ENCODE data around the gene PXN. TPM values are rescaled to one million over a fixed set of nuclear protein-coding genes. Genes with fewer than 3 reads are reported as not detected.

Gene PXN
- polyA plus RNA-seq, 1 donor from 2014 or later, result 5.9 TPM

DNA sequence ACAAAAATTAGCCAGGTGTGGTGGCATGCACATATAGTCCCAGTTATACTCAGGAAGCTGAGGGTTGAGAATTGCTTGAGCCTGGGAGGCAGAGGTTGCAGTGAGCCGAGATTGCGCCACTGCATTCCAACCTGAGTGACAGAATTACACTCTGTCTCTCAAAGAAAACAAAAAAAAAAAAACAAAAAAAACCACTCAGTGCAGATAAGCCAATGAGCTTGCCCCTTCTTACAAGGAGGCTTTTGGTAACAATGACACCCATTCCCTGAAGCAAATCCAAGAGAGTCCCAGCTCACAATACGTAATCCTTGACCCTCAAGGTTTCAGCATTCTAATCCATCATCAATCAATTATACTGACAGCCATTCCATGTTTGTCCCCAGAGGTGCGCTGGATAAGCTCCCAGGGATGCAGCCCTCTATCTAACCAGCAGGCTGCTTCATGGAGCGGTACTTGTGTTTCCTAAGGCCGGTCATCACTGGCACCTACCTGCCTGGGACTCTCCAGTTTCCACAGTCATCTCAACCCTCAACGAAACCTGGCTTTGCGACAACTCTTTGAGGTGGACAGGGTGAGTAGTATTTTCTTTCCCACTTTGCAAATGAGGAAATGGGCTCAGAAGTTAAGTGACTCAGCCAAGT is 83.4 kb downstream of the PXN start:
- Histone ChIP-seq H3K36me3 (ENCODE audit: insufficient read depth, low read length) (no peaks in the 10 kb centered on the region), H2AFZ (ENCODE audit: low read depth, low read length) (no peak overlapping the region), H3K9ac (ENCODE audit: low read length) (no peak overlapping the region), H3K4me2 (ENCODE audit: low read length) (no peak overlapping the region), H3K4me3 (ENCODE audit: low read length) (no peak overlapping the region), H3K27ac (ENCODE audit: low read length) (no peak overlapping the region), H3K9me2 (ENCODE audit: insufficient read depth, low read length) (no peaks in the 10 kb centered on the region), H3K27me3 (ENCODE audit: insufficient read depth, low read depth, low read length) (no peaks in the 10 kb centered on the region), H3K9me3 (ENCODE audit: low read length) (no peaks in the 10 kb centered on the region), H4K20me1 (ENCODE audit: insufficient read depth) (no peaks in the 10 kb centered on the region), H3K79me2 (replicated peaks; ENCODE audit: insufficient read depth, low read length) (no peaks in the 10 kb centered on the region), H3F3A (ENCODE audit: insufficient read depth, low read length, poor library complexity, severe bottlenecking) (no peaks in the 10 kb centered on the region)
- TF ChIP-seq RAD21 (conservative IDR thresholded peaks at IDR 0.05) (no peak), EP300 (conservative IDR thresholded peaks at IDR 0.05; ENCODE audit: poor library complexity, severe bottlenecking) (no peak)

- no peaks in the 10 kb centered on the region for H3K36me3 ChIP-seq (ENCODE audit: insufficient read depth, low read length)
- no peaks in the 10 kb centered on the region for H3K9me3 ChIP-seq (ENCODE audit: low read length)
- TF ChIP-seq TAF1 (IDR thresholded peaks at IDR 0.05; ENCODE audit: low read depth) (no peak), MXI1 (conservative IDR thresholded peaks at IDR 0.05; ENCODE audit: poor library complexity, severe bottlenecking) (no peak), RAD21 (conservative IDR thresholded peaks at IDR 0.05) (no peak), CTCF (IDR thresholded peaks at IDR 0.05; ENCODE audit: poor library complexity, severe bottlenecking) (no peak), SMC3 (conservative IDR thresholded peaks at IDR 0.05; ENCODE audit: poor library complexity) (no peak)
- TF ChIP-seq, protein P1, sequence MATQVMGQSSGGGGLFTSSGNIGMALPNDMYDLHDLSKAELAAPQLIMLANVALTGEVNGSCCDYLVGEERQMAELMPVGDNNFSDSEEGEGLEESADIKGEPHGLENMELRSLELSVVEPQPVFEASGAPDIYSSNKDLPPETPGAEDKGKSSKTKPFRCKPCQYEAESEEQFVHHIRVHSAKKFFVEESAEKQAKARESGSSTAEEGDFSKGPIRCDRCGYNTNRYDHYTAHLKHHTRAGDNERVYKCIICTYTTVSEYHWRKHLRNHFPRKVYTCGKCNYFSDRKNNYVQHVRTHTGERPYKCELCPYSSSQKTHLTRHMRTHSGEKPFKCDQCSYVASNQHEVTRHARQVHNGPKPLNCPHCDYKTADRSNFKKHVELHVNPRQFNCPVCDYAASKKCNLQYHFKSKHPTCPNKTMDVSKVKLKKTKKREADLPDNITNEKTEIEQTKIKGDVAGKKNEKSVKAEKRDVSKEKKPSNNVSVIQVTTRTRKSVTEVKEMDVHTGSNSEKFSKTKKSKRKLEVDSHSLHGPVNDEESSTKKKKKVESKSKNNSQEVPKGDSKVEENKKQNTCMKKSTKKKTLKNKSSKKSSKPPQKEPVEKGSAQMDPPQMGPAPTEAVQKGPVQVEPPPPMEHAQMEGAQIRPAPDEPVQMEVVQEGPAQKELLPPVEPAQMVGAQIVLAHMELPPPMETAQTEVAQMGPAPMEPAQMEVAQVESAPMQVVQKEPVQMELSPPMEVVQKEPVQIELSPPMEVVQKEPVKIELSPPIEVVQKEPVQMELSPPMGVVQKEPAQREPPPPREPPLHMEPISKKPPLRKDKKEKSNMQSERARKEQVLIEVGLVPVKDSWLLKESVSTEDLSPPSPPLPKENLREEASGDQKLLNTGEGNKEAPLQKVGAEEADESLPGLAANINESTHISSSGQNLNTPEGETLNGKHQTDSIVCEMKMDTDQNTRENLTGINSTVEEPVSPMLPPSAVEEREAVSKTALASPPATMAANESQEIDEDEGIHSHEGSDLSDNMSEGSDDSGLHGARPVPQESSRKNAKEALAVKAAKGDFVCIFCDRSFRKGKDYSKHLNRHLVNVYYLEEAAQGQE (IDR thresholded peaks at IDR 0.05; ENCODE audit: borderline replicate concordance), result no peak
- no peak overlapping the region for H3K9ac ChIP-seq (ENCODE audit: low read length)
- no peak overlapping the region for H3K4me2 ChIP-seq (ENCODE audit: low read length)
- H4K20me1 ChIP-seq (ENCODE audit: insufficient read depth), result no peaks in the 10 kb centered on the region
- no peaks in the 10 kb centered on the region for H3K79me2 ChIP-seq (replicated peaks; ENCODE audit: insufficient read depth, low read length)
- no peak overlapping the region for H2AFZ ChIP-seq (ENCODE audit: low read depth, low read length)
- H3K9me2 ChIP-seq (ENCODE audit: insufficient read depth, low read length), result no peaks in the 10 kb centered on the region
- no peak overlapping the region for H3K4me3 ChIP-seq (ENCODE audit: low read length)
- no peaks in the 10 kb centered on the region for H3K27me3 ChIP-seq (ENCODE audit: insufficient read depth, low read depth, low read length)
- H3K27ac ChIP-seq (ENCODE audit: low read length), result no peak overlapping the region
- H3F3A ChIP-seq (ENCODE audit: insufficient read depth, low read length, poor library complexity, severe bottlenecking), result no peaks in the 10 kb centered on the region
Observed at GRCh38 chr12:120180975-120181374, 84.6 kb downstream of the PXN start.

GRCh38 chr12:120175537-120175936 is 90.0 kb downstream of the PXN start:
- no peaks in the 10 kb centered on the region for H3K36me3 ChIP-seq (ENCODE audit: insufficient read depth, low read length)
- TF ChIP-seq EZH2 (IDR thresholded peaks at IDR 0.05; ENCODE audit: borderline replicate concordance, insufficient read depth, low read length, poor library complexity, severe bottlenecking), result no peak
- TF ChIP-seq SMC3 (conservative IDR thresholded peaks at IDR 0.05; ENCODE audit: poor library complexity), result no peak
- no peak for TF ChIP-seq MXI1 (conservative IDR thresholded peaks at IDR 0.05; ENCODE audit: poor library complexity, severe bottlenecking)
- no peak for TF ChIP-seq CTCF (IDR thresholded peaks at IDR 0.05; ENCODE audit: poor library complexity, severe bottlenecking)
- no peak for TF ChIP-seq EP300 (conservative IDR thresholded peaks at IDR 0.05; ENCODE audit: poor library complexity, severe bottlenecking)
- TF ChIP-seq, protein P1 (IDR thresholded peaks at IDR 0.05; ENCODE audit: borderline replicate concordance), result no peak
- no peak for TF ChIP-seq TAF1 (IDR thresholded peaks at IDR 0.05; ENCODE audit: low read depth)
- TF ChIP-seq RAD21 (conservative IDR thresholded peaks at IDR 0.05), result no peak
- no peak overlapping the region for H3K9ac ChIP-seq (ENCODE audit: low read length)
- no peaks in the 10 kb centered on the region for H3K9me3 ChIP-seq (ENCODE audit: low read length)
- no peak overlapping the region for H3K4me2 ChIP-seq (ENCODE audit: low read length)
- H3K4me3 ChIP-seq (ENCODE audit: low read length), result no peak overlapping the region
- no peak overlapping the region for H2AFZ ChIP-seq (ENCODE audit: low read depth, low read length)
- no peaks in the 10 kb centered on the region for H3K79me2 ChIP-seq (replicated peaks; ENCODE audit: insufficient read depth, low read length)
- no peaks in the 10 kb centered on the region for H3F3A ChIP-seq (ENCODE audit: insufficient read depth, low read length, poor library complexity, severe bottlenecking)
- H3K9me2 ChIP-seq (ENCODE audit: insufficient read depth, low read length), result no peaks in the 10 kb centered on the region
- H3K27me3 ChIP-seq (ENCODE audit: insufficient read depth, low read depth, low read length), result no peaks in the 10 kb centered on the region
- H3K27ac ChIP-seq (ENCODE audit: low read length), result no peak overlapping the region
- no peaks in the 10 kb centered on the region for H4K20me1 ChIP-seq (ENCODE audit: insufficient read depth)
